H1 (cell line): ENCODE measurements around the gene MOB3B. TPM values are rescaled to one million over a fixed set of nuclear protein-coding genes. Genes with fewer than 3 reads are reported as not detected.

Experiments used
- polyA plus RNA-seq, 7 experiments: library from polyadenylated mRNA; depleted of rRNA in 3 of 7; stranded (reverse) in 5 of 7; unstranded in 2 of 7; fragments of >200 nt in 5 of 7; fragments of 200-250 nt in 2 of 7; gene quantifications; 1 replicate in 5 of 7; 2 replicates in 1 of 7; 4 replicates in 1 of 7; pipeline versions ENCODE4 v1.2.1 to v1.2.3, GENCODE V29; 2011 to 2013; ENCODE audit warnings: missing spikeins in 2 of 7, mixed read lengths in 2 of 7
- total RNA-seq: library from RNA; stranded (reverse); fragmentation: NEBNext Ultra II Directional; extraction: Animal tissue kit (Norgen Biotek cat#: 25700); gene quantifications from 2 replicates; pipeline ENCODE4 v1.2.1, GENCODE V29; 2021
- TF ChIP-seq, protein P1 (sequence below): IDR thresholded peaks from 2 replicates; pipeline ENCODE4 v1.6.1; 2011; ENCODE audit warnings: low read length, improper control_type of control experiment

The MOB3B gene
- total and polyA plus RNA-seq, 2 of the 8 experiments (the other 6 are each of a cell fraction or from before 2014, with no cell fraction given), result 12.7 to 16.1 TPM

DNA sequence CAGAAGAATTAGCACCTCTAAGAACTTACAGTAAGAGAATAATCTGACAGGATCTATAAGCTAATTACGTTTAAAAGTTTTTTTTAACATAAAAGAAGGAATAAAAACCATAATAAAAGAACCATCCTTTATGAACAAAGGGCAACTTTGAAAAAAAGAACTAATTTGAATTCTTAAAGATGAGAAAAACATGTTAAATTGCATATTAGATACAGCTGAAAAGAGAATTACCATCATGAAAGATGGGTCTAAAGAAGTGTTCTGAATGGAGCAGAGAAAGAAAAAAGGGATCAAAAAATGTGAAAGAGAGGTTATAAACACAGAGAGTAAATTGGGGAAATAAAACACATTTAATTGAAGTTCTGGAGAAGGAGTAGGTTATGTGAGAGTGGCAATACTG lies 51.3 kb downstream of the MOB3B start (continued):
- TF ChIP-seq, protein P1, sequence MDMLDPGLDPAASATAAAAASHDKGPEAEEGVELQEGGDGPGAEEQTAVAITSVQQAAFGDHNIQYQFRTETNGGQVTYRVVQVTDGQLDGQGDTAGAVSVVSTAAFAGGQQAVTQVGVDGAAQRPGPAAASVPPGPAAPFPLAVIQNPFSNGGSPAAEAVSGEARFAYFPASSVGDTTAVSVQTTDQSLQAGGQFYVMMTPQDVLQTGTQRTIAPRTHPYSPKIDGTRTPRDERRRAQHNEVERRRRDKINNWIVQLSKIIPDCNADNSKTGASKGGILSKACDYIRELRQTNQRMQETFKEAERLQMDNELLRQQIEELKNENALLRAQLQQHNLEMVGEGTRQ, result no peak
